Large intestine (tissue), 3 donors: ENCODE measurements around the gene TDRKH. TPM values are rescaled to one million over a fixed set of nuclear protein-coding genes. Genes with fewer than 3 reads are reported as not detected.
"Not testable (repeated sequence)": the region's sequence is repeated elsewhere in the genome, so short reads cannot be mapped to it uniquely, and the experiment has no call there.

Experiments
- DNase-seq, 2 donors: peaks; one replicate each; pipeline versions ENCODE4 v3.0.0 to v3.0.0-alpha.2; 2013
- H3K27ac ChIP-seq: one replicate; pipeline ENCODE4 v1.5.1; 2013; ENCODE audit warnings: low read length
- H3K27me3 ChIP-seq: 2 replicates; pipeline ENCODE4 v1.6.1; 2013; ENCODE audit warnings: low read length; ENCODE audit not compliant: control insufficient read depth, insufficient read depth
- H3K36me3 ChIP-seq: 2 replicates; pipeline ENCODE4 v1.6.1; 2013; ENCODE audit warnings: low read length; ENCODE audit not compliant: control insufficient read depth, insufficient read depth
- H3K4me1 ChIP-seq: one replicate; pipeline ENCODE4 v1.6.1; 2013; ENCODE audit warnings: low read length; ENCODE audit not compliant: control insufficient read depth, insufficient read depth
- H3K4me3 ChIP-seq: one replicate; pipeline ENCODE4 v1.5.1; 2013; ENCODE audit warnings: low read length
- H3K9me3 ChIP-seq: one replicate; pipeline ENCODE4 v1.6.1; 2013; ENCODE audit warnings: mild to moderate bottlenecking, low read depth, low read length, moderate library complexity; ENCODE audit not compliant: control insufficient read depth
- WGBS: methylation state at CpG from one replicate; pipeline ENCODE4 v1.1.5; 2013; ENCODE audit warnings: low lambda C conversion rate; ENCODE audit not compliant: insufficient coverage; 5-methylcytosine and 5-hydroxymethylcytosine counted together
- polyA plus RNA-seq: library from polyadenylated mRNA; unstranded; fragments of 120-200 nt; gene quantifications from one replicate; pipeline ENCODE4 v1.2.1, GENCODE V29; 2013

The TDRKH gene
- polyA plus RNA-seq, 1 donor: 4.2 TPM

DNA sequence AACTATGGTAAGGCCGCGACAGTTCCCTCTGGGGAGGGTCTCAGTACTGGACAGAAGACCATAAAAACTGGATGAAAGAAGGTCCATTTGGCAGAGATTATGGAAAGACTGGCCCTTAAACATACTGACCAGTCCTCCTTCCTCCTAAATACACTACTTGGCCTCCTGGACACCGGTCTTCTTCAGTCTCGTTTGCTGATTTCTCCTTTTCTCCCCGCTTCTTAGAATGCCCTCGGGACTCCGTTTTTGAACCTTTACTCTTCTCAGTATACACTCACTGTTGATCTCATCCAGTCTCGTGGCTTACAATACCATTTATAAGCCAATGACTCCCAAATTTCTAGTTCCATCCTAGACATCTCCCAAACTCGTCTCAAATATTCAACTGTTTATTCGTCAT lies 26.3 kb downstream of the TDRKH start:
- WGBS: 54% methylated on average over 10 of the region's 10 CpGs
- H3K27ac ChIP-seq: peak overlapping the region; percentile 66
- H3K9me3 ChIP-seq: no peaks in the 10 kb centered on the region
- no peak for DNase-seq
- H3K4me3 ChIP-seq: peak overlapping the region; percentile 82
- H3K36me3 ChIP-seq: peaks cover 26% of the 10 kb centered on the region
- no peaks in the 10 kb centered on the region for H3K27me3 ChIP-seq
- H3K4me1 ChIP-seq: no peaks in the 10 kb centered on the region

DNA sequence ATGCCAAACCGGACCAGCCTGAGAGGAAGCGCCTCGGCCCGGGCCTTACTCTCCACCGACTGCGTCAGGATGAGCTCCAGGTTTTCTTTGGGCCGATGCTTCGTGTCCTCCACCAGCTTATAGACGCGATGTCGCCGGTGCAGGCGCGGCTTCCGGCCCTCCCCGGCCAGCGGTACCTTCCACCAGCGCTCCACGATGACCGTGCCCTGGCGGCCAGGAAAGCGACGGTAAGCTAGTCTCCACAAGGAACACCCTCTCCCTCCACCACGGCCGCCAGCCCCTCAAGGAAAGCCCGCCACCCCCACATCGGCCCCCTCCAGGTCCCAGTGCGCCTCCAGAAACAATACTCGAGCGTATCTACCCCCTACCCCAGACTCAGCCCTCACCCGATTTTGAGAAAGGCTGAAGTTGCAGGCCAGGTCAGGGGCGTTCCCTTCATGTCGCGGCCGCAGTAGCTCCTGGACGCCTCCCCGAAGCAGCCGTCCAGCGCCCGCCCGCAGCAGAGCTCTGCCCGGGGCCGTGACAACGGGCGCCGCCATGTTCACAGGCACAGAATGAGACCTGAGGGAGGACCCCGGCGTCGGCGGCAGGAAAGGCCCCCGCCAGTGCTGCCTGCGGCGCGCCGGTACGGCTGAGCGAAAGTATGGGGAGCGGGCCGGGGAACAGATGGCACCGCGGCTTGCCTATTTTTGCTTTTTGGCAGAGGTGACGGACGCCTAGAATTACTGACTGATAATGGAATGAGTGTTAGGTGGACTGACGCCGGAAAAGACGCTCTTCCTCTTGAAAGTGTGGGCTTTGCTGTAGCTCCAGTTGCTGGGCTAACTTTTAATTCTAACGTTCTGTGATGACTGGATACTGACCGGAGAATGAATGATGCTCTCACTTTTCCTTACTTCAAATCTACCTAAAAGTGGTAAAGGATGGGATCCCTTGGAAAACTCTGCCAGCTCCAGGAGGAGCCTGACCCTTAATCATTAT lies 27.1 kb downstream of the TDRKH start, which contains the start of gene MRPL9:
Gene MRPL9 (minus strand): TSS at position 556 of the 981 bp plus-strand sequence. CDS start 17 bp downstream, at position 539.
- no peaks in the 10 kb centered on the region for H3K27me3 ChIP-seq
- 0% methylated on average over 2 of the region's 68 CpGs for WGBS
- H3K4me3 ChIP-seq: peak within 1 kb of the TSS; percentile 82
- H3K9me3 ChIP-seq: no peaks in the 10 kb centered on the region
- peak within 1 kb of the TSS; percentile 66 for H3K27ac ChIP-seq
- peaks cover 26% of the 10 kb centered on the region for H3K36me3 ChIP-seq
- H3K4me1 ChIP-seq: no peaks in the 10 kb centered on the region
- DNase-seq: peak; percentile 64 to 87

DNA sequence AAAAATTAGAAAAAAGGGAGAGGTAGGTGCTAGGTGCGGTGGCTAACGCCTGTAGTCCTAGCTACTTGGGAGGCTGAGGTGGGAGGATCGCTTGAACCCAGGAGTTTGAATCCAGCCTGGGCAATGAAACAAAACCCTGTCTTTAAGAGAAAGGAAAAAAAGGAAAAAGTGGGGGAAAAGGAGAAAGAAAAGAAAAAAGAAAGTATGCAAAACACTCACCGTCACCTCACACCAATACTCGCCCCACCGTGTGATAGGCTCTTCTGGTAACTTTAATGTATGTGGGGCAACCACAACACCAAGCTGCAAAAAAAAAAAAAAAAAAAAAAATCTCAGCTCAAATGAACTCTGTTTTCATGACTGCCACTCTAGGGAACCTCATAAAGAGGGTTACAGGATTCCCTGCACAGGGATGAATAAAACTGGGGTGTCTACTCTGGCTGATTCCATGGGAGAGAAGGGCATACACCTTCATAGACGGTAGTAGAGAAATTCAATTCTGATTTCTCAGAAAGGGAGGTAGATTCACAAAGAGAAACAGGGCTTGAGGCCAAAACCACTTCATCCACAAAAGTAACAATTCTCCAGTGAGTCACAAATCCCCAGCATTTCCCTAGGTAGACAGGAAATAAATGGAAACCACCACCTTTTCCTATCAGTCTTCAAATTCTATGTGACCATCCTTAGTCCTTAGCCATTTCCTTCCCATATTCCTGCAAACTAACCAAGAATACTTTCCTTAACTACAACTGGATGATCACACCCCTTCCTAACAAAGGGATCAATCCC lies 29.5 kb downstream of the TDRKH start:
- Histone ChIP-seq H3K4me1 (no peaks in the 10 kb centered on the region), H3K9me3 (no peaks in the 10 kb centered on the region), H3K4me3 (no peak overlapping the region), H3K36me3 (peaks cover 28% of the 10 kb centered on the region), H3K27me3 (no peaks in the 10 kb centered on the region), H3K27ac (no peak overlapping the region)
- no CpG with 5 or more reads among the region's 7 CpGs for WGBS
- DNase-seq: no peak

DNA sequence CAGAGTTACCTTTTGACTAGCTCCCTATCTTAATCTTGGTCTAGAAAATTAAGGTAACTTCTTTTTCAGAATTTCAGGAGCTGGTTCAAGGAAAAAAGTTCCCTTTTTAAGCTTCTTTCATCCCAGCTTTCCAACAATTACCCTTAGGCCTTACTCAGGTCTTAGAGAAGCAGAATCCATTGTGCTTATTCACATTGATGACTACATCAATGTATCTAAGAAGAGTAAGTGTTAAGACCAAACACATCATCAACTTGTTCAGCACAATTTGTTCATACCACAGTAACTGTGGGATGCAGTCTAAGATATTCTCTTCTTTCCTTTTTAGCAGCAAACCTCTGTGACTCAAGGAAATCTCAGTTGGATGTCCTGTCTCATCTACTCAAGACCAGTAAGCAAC lies 31.1 kb downstream of the TDRKH start:
- Histone ChIP-seq H3K9me3 (no peaks in the 10 kb centered on the region), H3K36me3 (peaks cover 28% of the 10 kb centered on the region)
- no peak for DNase-seq

DNA sequence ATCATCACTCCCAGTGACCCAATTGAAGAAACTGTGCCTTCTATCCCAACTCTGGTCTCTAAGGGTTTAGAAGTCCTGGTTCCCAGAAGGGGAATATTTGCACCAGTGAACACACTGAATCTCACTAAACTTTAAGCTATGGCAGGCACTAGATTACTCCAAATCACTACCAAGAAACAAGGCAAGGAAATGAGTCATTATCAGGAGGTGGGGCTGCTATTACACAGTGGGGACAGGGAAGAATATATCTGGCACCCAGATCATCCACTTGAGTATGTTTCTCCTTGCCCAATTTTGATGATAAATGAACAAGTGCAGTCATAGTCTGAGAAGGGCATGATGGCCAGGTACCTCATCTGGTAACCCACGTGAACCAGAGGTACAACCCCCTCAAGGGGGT lies 34.0 kb downstream of the TDRKH start:
- Histone ChIP-seq H3K36me3 (peaks cover 22% of the 10 kb centered on the region), H3K27ac (no peak overlapping the region), H3K4me3 (no peak overlapping the region), H3K4me1 (no peaks in the 10 kb centered on the region), H3K9me3 (no peaks in the 10 kb centered on the region), H3K27me3 (no peaks in the 10 kb centered on the region)
- WGBS: no CpG with 5 or more reads among the region's 1 CpG
- no peak for DNase-seq

More for the DNA sequence above, 31.1 kb downstream of the TDRKH start:
- no peaks in the 10 kb centered on the region for H3K4me1 ChIP-seq
- no peak overlapping the region for H3K4me3 ChIP-seq
- H3K27ac ChIP-seq: no peak overlapping the region
- H3K27me3 ChIP-seq: no peaks in the 10 kb centered on the region

DNA sequence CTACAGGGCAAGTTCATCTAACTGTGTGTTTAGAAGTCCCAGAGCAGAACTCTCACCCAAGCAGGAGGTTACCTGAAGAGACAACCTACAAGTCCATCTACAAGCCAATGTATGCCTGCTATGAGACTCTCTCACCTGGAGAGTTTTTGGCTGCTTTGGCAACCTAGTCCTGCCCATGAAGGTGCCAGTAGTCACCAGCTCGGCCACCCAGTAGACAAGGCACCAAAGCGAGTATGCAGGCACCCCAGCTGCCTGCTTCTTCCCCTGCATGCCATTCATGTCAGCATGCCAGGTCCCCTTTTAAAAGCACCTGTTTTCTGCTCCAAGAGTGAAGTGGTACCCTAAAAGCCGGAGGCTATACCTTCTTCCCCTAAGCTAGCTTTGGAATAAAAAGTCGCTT lies 48.8 kb downstream of the TDRKH start:
- peaks cover 3% of the 10 kb centered on the region for H3K4me1 ChIP-seq
- H3K9me3 ChIP-seq: peaks cover 4% of the 10 kb centered on the region
- H3K4me3 ChIP-seq: no peak overlapping the region
- DNase-seq: no peak
- no peak overlapping the region for H3K27ac ChIP-seq
- H3K27me3 ChIP-seq: peaks cover 3% of the 10 kb centered on the region
- H3K36me3 ChIP-seq: no peaks in the 10 kb centered on the region
- WGBS: no CpG with 5 or more reads among the region's 4 CpGs

DNA sequence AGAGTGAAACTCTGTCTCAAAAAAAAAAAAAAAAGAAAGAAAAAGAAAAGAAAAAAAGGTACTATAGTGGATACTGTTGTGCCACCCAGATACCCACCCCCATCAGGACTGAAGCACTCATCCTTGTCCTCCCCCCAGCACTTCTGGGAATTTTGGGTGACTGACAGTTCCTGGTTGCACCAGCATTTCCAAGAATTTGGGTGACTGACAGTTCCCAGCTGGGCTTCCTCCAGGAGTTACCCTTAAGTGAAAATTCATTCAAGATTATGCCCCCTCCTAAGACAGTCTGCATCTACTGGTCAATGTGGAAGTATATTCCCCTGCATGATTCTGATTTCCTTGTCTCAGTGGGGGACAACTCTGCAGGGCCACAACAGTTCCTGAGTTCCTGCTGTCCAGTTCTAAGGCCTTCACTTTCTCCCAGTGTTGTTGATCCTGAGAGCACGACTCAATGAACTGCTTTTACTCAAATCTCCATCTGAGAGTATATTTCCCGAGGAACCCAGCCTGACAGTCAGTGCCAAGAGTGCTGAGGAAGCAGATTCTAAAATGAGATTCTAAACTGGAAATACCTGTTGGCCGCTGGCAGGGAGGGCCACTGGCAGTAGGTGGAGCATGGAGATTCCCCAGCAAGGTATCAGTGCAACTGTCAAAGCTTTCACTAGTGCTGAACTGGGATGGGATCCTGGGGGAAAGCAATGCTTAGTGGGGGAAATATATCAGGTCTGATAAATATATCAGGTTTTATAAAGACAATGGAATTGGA lies 50.5 kb downstream of the TDRKH start:
- WGBS: no CpG with 5 or more reads among the region's 3 CpGs
- H3K27me3 ChIP-seq: peaks cover 3% of the 10 kb centered on the region
- H3K4me3 ChIP-seq: no peak overlapping the region
- no peaks in the 10 kb centered on the region for H3K36me3 ChIP-seq
- peak; percentile 40 to 59 for DNase-seq
- H3K27ac ChIP-seq: no peak overlapping the region
- peaks cover 5% of the 10 kb centered on the region for H3K4me1 ChIP-seq
- H3K9me3 ChIP-seq: peaks cover 4% of the 10 kb centered on the region

DNA sequence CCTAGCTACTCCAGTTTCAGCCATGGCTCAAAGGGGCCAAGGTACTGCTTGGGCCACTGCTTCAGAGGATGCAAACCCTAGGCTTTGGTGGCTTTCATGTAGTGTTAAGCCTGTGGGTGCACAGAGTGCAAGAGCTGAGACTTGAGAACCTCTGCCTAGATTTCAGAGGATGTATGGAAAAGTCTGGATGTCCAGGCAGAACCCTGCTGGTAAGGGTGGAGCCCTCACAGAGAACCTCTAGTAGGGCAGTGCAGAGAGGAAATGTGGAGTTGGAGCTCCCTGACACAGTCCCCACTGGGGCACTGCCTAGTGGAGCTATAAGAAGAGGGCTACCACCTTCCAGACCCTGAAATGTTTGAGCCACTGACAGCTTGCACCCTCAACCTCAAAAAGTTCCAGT lies 52.8 kb downstream of the TDRKH start:
- no peak overlapping the region for H3K27ac ChIP-seq
- peaks cover 6% of the 10 kb centered on the region for H3K4me1 ChIP-seq
- H3K27me3 ChIP-seq: no peaks in the 10 kb centered on the region
- H3K36me3 ChIP-seq: no peaks in the 10 kb centered on the region
- H3K9me3 ChIP-seq: peaks cover 4% of the 10 kb centered on the region
- no peak for DNase-seq
- H3K4me3 ChIP-seq: no peak overlapping the region

DNA sequence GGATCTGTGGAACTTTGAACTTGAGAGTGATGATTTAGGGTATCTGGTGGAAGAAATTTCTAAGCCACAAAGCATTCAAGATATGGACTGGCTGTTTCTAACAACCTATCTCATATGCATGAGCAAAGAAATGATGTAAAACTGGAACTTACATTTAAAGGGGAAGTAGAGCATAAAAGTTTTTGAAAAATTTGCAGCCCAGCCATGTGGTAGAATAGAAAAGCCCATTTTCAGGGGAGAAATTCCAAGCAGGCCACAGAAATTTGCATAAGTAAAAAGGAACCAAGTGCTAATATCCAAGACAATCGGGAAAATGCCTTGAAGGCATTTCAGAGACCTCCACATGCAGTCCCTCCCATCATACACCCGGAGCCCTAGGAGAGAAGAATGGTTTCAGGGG lies 53.3 kb downstream of the TDRKH start:
- peaks cover 4% of the 10 kb centered on the region for H3K9me3 ChIP-seq
- no peak overlapping the region for H3K27ac ChIP-seq
- no CpG with 5 or more reads among the region's 2 CpGs for WGBS
- DNase-seq: no peak
- H3K36me3 ChIP-seq: no peaks in the 10 kb centered on the region
- no peak overlapping the region for H3K4me3 ChIP-seq
- no peaks in the 10 kb centered on the region for H3K27me3 ChIP-seq
- H3K4me1 ChIP-seq: peaks cover 6% of the 10 kb centered on the region

DNA sequence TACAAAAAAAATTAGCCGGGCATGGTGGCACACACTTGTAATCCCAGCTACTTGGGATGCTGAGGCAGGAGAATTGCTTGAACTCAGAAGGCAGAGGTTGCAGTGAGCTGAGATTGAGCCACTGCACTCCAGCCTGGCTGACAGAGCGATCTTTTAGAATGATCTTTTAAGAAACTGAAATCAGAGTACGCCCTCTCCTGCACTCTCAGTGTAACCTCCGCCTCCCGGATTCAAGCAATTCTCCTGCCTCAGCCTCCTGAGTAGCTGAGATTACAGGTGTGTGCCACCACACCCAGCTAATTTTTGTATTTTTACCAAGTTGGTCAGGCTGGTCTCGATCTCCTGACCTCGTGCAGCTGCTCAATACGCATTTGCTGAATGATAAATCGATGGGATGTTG lies 56.3 kb downstream of the TDRKH start:
- H3K4me3 ChIP-seq, H3K27me3 ChIP-seq, H3K36me3 ChIP-seq, H3K9me3 ChIP-seq, H3K27ac ChIP-seq, DNase-seq: not testable (repeated sequence)
- no CpG with 5 or more reads among the region's 9 CpGs for WGBS
- peaks cover 14% of the 10 kb centered on the region for H3K4me1 ChIP-seq
